Heart right ventricle (tissue), 16 donors: ENCODE measurements around the gene DGKH. TPM values are rescaled to one million over a fixed set of nuclear protein-coding genes. Genes with fewer than 3 reads are reported as not detected.

Experiments
- ATAC-seq, 8 donors: fragments of 200-7000 bp; cut with Tn5 transposase; one replicate each; pipeline ENCODE4 v1.9.1; 2020; ENCODE audit warnings: mild to moderate bottlenecking in 8 of 8, moderate library complexity in 8 of 8, moderate number of reproducible peaks in 1 of 8
- DNase-seq, 2 donors: peaks; one replicate each; pipeline ENCODE4 v3.0.0-alpha.2; 2020
- H3K27ac ChIP-seq, 10 donors: fragments of 200-600 bp; sonication (generic) in 2 of 10; one replicate each; pipeline versions ENCODE4 v1.5.0 to v1.8.0; 2020 to 2022; ENCODE audit warnings: mild to moderate bottlenecking in 3 of 10
- H3K27me3 ChIP-seq, 7 donors: fragments of 200-600 bp; one replicate each; pipeline ENCODE4 v1.8.0; 2021 to 2022; ENCODE audit warnings: mild to moderate bottlenecking in 2 of 7
- H3K36me3 ChIP-seq, 9 donors: fragments of 200-600 bp; sonication (generic) in 1 of 9; one replicate each; pipeline versions ENCODE4 v1.5.0 to v1.8.0; 2020 to 2022; ENCODE audit warnings: mild to moderate bottlenecking in 2 of 9
- H3K4me1 ChIP-seq, 9 donors: fragments of 200-600 bp; sonication (generic) in 1 of 9; one replicate each; pipeline versions ENCODE4 v1.5.0 to v1.8.0; 2020 to 2022; ENCODE audit warnings: mild to moderate bottlenecking in 4 of 9
- H3K4me3 ChIP-seq, 10 donors: fragments of 200-600 bp; sonication (generic) in 2 of 10; one replicate each; pipeline versions ENCODE4 v1.5.0 to v1.8.0; 2020 to 2022; ENCODE audit warnings: mild to moderate bottlenecking in 7 of 10, moderate library complexity in 2 of 10
- H3K9me3 ChIP-seq, 11 donors: fragments of 200-600 bp in 10 of 11; sonication (generic) in 2 of 11; one replicate each; pipeline versions ENCODE4 v1.5.0 to v1.8.0; 2013 to 2022; ENCODE audit warnings: mild to moderate bottlenecking in 2 of 11, control low read depth in 1 of 11, moderate library complexity in 1 of 11
- WGBS, 2 donors: extraction: QIAGEN DNeasy Blood & Tissue Kit; methylation state at CpG; one replicate each; pipeline ENCODE4 v1.1.7; 2013; ENCODE audit warnings: inconsistent platforms in 1 of 2; 5-methylcytosine and 5-hydroxymethylcytosine counted together
- intact Hi-C, 10 donors: fragments of 100-400 bp; cut with DNase I; formaldehyde crosslinking; loops; one replicate each; pipeline versions ENCODE4 v1.11.1 to v1.14.2; 2022
- polyA plus RNA-seq, 2 donors: library from polyadenylated mRNA; stranded (reverse); fragments of 200-250 nt; gene quantifications; one replicate each; pipeline ENCODE4 v1.2.3, GENCODE V29; 2013
- total RNA-seq, 10 donors: library from RNA; stranded (reverse); fragmentation: NEBNext Ultra II Directional in 3 of 10; extraction: Animal tissue kit (Norgen Biotek cat#: 25700) in 3 of 10; gene quantifications; one replicate each; pipeline versions ENCODE4 v1.2.1 to v1.2.4, GENCODE V29; 2021 to 2023
- TF ChIP-seq, protein P1 (sequence below), 9 donors: fragments of 200-600 bp; sonication (generic) in 2 of 9; IDR thresholded peaks; one replicate each; pipeline versions ENCODE4 v1.5.0 to v1.8.0; 2021 to 2022; ENCODE audit warnings: antibody characterized with exemption in 9 of 9, mild to moderate bottlenecking in 5 of 9, moderate library complexity in 1 of 9
- donor health status: Arrhythmogenic right ventricular cardiomyopathy.
- donor health status: ischemic (EF 13 %, LVEDD 7.1; RV severe dilation, severe dysfunction).
- donor health status: healthy with polysubstance abuse.
- donor health status: DM: no; HTN: yes; CAD: no.
- donor health status: DM: no; HTN: no; CAD: no.
- donor health status: ischemic (EF 25% LVEDD 6.9; RV normal size, moderate dysfunction).
- donor health status: ischemic (EF 25% LVEDD 5.7; RV mildly dilated, moderate dysfunction).
- donor health status: healthy.
- donor health status: DM: yes; HTN: yes; CAD: no.
- donor health status: Ischemic cardiomyopathy.
- donor health status: ischemic (EF 35%, LVEDD 5.7; RV mildly dilated, moderate dysfunction).
- donor health status: nonischemic (EF 11% LVEDD 7.7; RV severe dilation, severe dysfunction).
- donor health status: DM: yes; HTN: yes; CAD: no.
- donor health status: PGD.
- donor health status: ischemic (EF 29% LVEDD 5.4; RV normal size, mild dysfunction).
- donor health status: nonischemic (EF 23%, LVEDD 6.1; RV moderate dilation, normal function).

DGKH gene
- total and polyA plus RNA-seq, 12 donors, result 1.2 to 11.0 (median 7.2) TPM

DNA sequence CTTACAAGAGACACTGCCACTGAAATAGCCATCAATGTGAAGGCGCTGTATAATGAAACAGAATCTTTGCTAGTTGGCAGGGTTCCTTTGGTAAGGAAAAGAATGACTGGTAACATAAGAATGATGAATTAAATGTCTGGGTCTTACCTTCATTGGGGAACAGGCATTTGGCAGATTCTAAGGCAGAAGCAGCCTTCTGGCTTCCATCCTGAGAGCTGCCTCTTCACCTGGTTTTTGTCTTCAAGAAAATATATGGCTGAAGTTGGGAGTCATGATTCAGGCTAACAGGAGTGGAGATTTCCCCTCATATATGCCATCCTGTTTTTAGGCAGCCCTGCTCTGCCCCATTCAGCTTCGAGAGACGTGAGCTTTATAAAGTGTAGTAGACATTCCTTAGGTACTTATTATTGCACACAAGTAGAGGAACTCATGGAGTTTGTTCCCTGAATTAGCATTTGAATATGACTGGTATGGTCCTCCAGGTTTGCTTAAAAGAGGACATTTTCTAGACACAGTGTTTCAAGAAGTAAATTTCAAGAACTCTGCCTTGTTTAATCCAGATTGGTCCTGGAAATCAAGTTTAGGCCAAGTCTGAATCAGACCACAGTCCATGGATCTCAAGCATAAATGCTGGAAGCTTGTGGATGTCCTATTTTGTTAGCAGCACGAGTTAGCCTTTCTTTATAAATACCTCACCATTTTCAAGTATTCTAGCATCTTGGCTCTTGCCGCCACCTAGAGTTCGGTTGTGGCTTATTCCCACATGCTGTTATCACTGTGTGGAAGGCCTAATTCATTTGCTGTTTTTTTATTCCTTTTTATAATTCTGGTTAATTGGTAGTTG lies 167.4 kb downstream of the DGKH start:
- no peak overlapping the region for H3K4me3 ChIP-seq
- intact Hi-C loops, result no loop called here
- WGBS, 2 donors, result 71 to 72% methylated on average over 6 of the region's 6 CpGs
- H3K27me3 ChIP-seq, result no peaks in the 10 kb centered on the region
- ATAC-seq (no peak), DNase-seq (no peak)
- H3K36me3 ChIP-seq, result peaks cover 0 to 95% (median 15%) of the 10 kb centered on the region in 9 donors
- TF ChIP-seq, protein P1, sequence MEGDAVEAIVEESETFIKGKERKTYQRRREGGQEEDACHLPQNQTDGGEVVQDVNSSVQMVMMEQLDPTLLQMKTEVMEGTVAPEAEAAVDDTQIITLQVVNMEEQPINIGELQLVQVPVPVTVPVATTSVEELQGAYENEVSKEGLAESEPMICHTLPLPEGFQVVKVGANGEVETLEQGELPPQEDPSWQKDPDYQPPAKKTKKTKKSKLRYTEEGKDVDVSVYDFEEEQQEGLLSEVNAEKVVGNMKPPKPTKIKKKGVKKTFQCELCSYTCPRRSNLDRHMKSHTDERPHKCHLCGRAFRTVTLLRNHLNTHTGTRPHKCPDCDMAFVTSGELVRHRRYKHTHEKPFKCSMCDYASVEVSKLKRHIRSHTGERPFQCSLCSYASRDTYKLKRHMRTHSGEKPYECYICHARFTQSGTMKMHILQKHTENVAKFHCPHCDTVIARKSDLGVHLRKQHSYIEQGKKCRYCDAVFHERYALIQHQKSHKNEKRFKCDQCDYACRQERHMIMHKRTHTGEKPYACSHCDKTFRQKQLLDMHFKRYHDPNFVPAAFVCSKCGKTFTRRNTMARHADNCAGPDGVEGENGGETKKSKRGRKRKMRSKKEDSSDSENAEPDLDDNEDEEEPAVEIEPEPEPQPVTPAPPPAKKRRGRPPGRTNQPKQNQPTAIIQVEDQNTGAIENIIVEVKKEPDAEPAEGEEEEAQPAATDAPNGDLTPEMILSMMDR (IDR thresholded peaks at IDR 0.05), result peak in 8 of 9 donors; percentile 6 to 56 (median 38)
- H3K27ac ChIP-seq, result no peak overlapping the region
- H3K9me3 ChIP-seq, result no peaks in the 10 kb centered on the region
- no peaks in the 10 kb centered on the region for H3K4me1 ChIP-seq

DNA sequence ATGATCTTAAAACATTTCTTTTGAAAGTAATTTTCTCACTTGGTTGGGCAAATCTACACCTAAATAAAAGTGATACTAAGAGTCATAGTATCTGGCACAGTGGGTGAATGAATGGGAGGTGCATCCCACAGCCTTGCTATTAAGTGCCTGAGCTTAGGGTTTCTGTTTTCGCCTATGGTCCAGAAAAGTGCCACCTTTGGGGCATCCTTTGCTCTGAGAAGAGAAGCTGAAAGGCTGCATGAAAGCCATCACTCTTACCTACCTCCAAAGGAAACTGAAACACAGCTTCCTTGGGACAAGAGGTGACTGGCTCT lies 167.9 kb downstream of the DGKH start:
- no peak for ATAC-seq
- Histone ChIP-seq H3K36me3 (peaks cover 0 to 95% (median 13%) of the 10 kb centered on the region in 9 donors), H3K4me1 (no peaks in the 10 kb centered on the region), H3K27me3 (no peaks in the 10 kb centered on the region), H3K27ac (no peak overlapping the region), H3K9me3 (no peaks in the 10 kb centered on the region), H3K4me3 (no peak overlapping the region)
- TF ChIP-seq, protein P1 (IDR thresholded peaks at IDR 0.05), result no peak
- DNase-seq, result no peak
- intact Hi-C loops, result no loop called here
- WGBS, 2 donors, result 86 to 96% methylated on average over 1 of the region's 1 CpG

DNA sequence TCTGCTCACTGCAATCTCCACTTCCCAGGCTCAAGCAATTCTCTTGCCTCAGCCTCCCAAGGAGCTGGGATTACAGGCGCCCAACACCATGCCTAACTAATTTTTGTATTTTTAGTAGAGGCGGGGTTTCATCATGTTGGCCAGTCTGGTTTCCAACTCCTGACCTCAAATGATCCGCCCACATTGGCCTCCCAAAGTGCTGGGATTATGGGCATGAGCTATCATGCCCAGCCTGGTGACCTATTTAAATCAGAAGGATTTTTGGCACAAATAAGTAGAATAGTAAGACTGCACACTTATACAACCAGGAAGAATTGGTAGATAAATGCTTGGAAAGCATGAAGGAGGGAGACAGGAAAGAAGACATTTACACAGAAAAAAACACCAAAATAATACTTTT lies 170.1 kb downstream of the DGKH start:
- ATAC-seq, result no peak

DNA sequence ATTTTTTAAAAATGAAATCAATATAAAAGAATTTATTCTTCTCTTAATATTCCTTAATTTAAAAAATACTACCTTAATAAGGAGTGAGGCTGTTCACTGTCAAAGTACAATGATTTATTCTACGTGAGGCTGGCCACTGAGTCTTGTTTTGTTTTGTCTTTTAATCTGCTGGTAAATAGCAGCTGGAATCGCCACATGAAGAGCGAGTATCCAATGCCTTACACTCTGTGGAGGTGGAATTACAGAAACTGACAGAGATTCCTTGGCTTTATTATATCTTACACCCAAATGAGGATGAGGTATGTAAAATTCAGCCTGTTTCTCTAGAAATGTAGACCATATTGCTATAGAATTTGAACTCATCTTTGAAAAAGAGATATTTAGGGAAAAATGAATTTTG lies 170.6 kb downstream of the DGKH start:
- no peaks in the 10 kb centered on the region for H3K9me3 ChIP-seq
- ATAC-seq, result no peak
- peaks cover 0 to 96% (median 9%) of the 10 kb centered on the region in 9 donors for H3K36me3 ChIP-seq
- H3K4me3 ChIP-seq, result no peak overlapping the region
- no peaks in the 10 kb centered on the region for H3K4me1 ChIP-seq
- no peak overlapping the region for H3K27ac ChIP-seq
- intact Hi-C loops, result no loop called here
- no peak for DNase-seq
- TF ChIP-seq, protein P1 (IDR thresholded peaks at IDR 0.05), result no peak
- H3K27me3 ChIP-seq, result no peaks in the 10 kb centered on the region
- WGBS, 2 donors, result 93 to 98% methylated on average over 3 of the region's 3 CpGs

More for the DNA sequence above, 170.1 kb downstream of the DGKH start:
- Histone ChIP-seq H3K36me3 (peaks cover 0 to 96% (median 9%) of the 10 kb centered on the region in 9 donors), H3K27me3 (no peaks in the 10 kb centered on the region), H3K9me3 (no peaks in the 10 kb centered on the region), H3K27ac (no peak overlapping the region), H3K4me1 (no peaks in the 10 kb centered on the region), H3K4me3 (no peak overlapping the region)
- 94 to 95% methylated on average over 3 of the region's 3 CpGs for WGBS, 2 donors
- intact Hi-C loops, result no loop called here
- no peak for DNase-seq
- TF ChIP-seq, protein P1 (IDR thresholded peaks at IDR 0.05), result no peak
